ENCODE data around the gene EMILIN2. TPM values are rescaled to one million over a fixed set of nuclear protein-coding genes. Genes with fewer than 3 reads are reported as not detected.
"Not testable (repeated sequence)": the region's sequence is repeated elsewhere in the genome, so short reads cannot be mapped to it uniquely, and the experiment has no call there.

Gene EMILIN2
- total and polyA plus RNA-seq, 10 donors: 7.5 to 47.7 (median 21.3) TPM

GRCh38 chr18:2855560-2856350, 8.9 kb downstream of the EMILIN2 start:
- Histone ChIP-seq H3K27ac (peak overlapping the region in 5 of 8 donors; percentile 60 to 86 (median 82)), H3K4me3 (no peak overlapping the region), H3K9me3 (peaks cover 0 to 13% (median 8%) of the 10 kb centered on the region in 8 donors), H3K36me3 (peaks cover 0 to 35% (median 0%) of the 10 kb centered on the region in 6 donors), H3K27me3 (replicated peaks in 1 of 7) (peaks cover 0 to 19% (median 0%) of the 10 kb centered on the region in 7 donors), H3K4me1 (peaks cover 0 to 45% (median 20%) of the 10 kb centered on the region in 6 donors)
- intact Hi-C loops (cut with DNase I; ENCODE audit: low total_unique reads): no loop called here
- whole genome bisulfite sequencing, 5 donors: 85 to 95% (median 91%) methylated on average over 22 of the region's 22 CpGs
- no peak for DNase-seq
- TF ChIP-seq CTCF (IDR thresholded peaks at IDR 0.05 in 8 of 11, conservative IDR thresholded peaks at IDR 0.05 in 3 of 11) (no peak), POLR2A (IDR thresholded peaks at IDR 0.05) (no peak)

GRCh38 chr18:2856547-2857170, 9.9 kb downstream of the EMILIN2 start:
- intact Hi-C loops (cut with DNase I; ENCODE audit: low total_unique reads): no loop called here
- peak overlapping the region in 7 of 8 donors; percentile 54 to 86 (median 81) for H3K27ac ChIP-seq
- 37 to 62% (median 43%) methylated on average over 11 of the region's 11 CpGs for WGBS, 5 donors

DNA sequence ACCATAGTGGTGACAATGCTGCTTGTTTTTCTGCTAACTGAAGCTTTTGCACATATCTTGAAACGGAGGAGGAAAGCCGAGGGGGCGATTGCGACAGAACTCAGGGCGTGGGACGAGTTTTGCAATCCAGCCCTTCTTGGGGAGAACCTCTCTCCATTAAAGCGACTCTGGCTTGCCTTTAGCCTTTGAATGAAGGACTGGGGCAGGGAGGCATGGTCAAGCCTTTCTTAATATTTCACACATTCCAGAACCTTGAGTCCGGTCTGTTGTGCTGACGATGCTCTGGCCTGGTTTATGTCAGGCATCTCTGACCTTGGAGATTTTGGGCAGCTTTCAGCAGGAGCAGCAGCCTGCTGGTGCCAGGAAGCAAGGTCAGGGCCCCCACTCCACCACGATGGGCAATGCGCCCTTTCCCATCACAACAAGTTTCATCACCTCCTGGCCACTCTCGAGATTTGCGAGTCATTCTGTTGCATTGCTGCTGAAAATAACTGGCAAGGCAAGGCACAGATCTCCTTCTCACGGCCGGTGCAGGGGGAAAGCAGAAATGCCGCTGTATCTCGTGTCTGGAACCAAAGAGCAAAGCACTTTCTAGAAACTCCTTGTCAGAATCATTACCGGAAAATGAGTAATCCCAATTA, 10.8 kb downstream of the EMILIN2 start:
- Histone ChIP-seq H3K36me3 (peaks cover 0 to 29% (median 0%) of the 10 kb centered on the region in 6 donors), H3K4me1 (peaks cover 0 to 45% (median 20%) of the 10 kb centered on the region in 6 donors), H3K9me3 (peaks cover 0 to 13% (median 8%) of the 10 kb centered on the region in 8 donors), H3K27me3 (replicated peaks in 1 of 7) (peaks cover 0 to 3% (median 0%) of the 10 kb centered on the region in 7 donors), H3K27ac (peak overlapping the region in 7 of 8 donors; percentile 54 to 86 (median 81)), H3K4me3 (peak overlapping the region in 1 of 8 donors; percentile 37)
- intact Hi-C loops (cut with DNase I; ENCODE audit: low total_unique reads): no loop called here
- 22 to 54% (median 38%) methylated on average over 17 to 18 of the region's 18 CpGs for WGBS, 5 donors
- TF ChIP-seq CTCF (IDR thresholded peaks at IDR 0.05 in 8 of 11, conservative IDR thresholded peaks at IDR 0.05 in 3 of 11) (no peak), POLR2A (IDR thresholded peaks at IDR 0.05) (no peak), POLR2AphosphoS5 (IDR thresholded peaks at IDR 0.05) (peak; percentile 47 to 80 (median 67))
- DNase-seq: peak; percentile 85

More at GRCh38 chr18:2856547-2857170, 9.9 kb downstream of the EMILIN2 start:
- Histone ChIP-seq H3K4me3 (no peak overlapping the region), H3K9me3 (peaks cover 0 to 13% (median 8%) of the 10 kb centered on the region in 8 donors), H3K4me1 (peaks cover 0 to 45% (median 20%) of the 10 kb centered on the region in 6 donors), H3K36me3 (peaks cover 0 to 35% (median 0%) of the 10 kb centered on the region in 6 donors), H3K27me3 (replicated peaks in 1 of 7) (peaks cover 0 to 10% (median 0%) of the 10 kb centered on the region in 7 donors)
- DNase-seq: no peak
- TF ChIP-seq POLR2A (IDR thresholded peaks at IDR 0.05) (no peak), POLR2AphosphoS5 (IDR thresholded peaks at IDR 0.05) (no peak), CTCF (IDR thresholded peaks at IDR 0.05 in 8 of 11, conservative IDR thresholded peaks at IDR 0.05 in 3 of 11) (no peak)

- intact Hi-C loops (cut with DNase I; ENCODE audit: low total_unique reads); H3K36me3 ChIP-seq; H3K4me3 ChIP-seq; DNase-seq; H3K27ac ChIP-seq; H3K27me3 ChIP-seq (replicated peaks in 1 of 7): not testable (repeated sequence)
- Histone ChIP-seq H3K4me1 (peaks cover 0 to 35% (median 20%) of the 10 kb centered on the region in 6 donors), H3K9me3 (peaks cover 0 to 13% (median 8%) of the 10 kb centered on the region in 8 donors)
Observed at GRCh38 chr18:2860397-2860796, 13.6 kb downstream of the EMILIN2 start.

GRCh38 chr18:2863997-2864396, 17.2 kb downstream of the EMILIN2 start:
- H3K4me1 ChIP-seq; H3K4me3 ChIP-seq; H3K36me3 ChIP-seq; DNase-seq; intact Hi-C loops (cut with DNase I; ENCODE audit: low total_unique reads); H3K27me3 ChIP-seq (replicated peaks in 1 of 7); H3K27ac ChIP-seq: not testable (repeated sequence)
- peaks cover 0 to 19% (median 8%) of the 10 kb centered on the region in 8 donors for H3K9me3 ChIP-seq
- 65 to 79% (median 75%) methylated on average over 1 of the region's 1 CpG for WGBS, 5 donors

GRCh38 chr18:2866465-2866864, 19.7 kb downstream of the EMILIN2 start:
- WGBS, 5 donors: 19 to 57% (median 46%) methylated on average over 2 of the region's 2 CpGs
- H3K4me1 ChIP-seq; H3K27me3 ChIP-seq (replicated peaks in 1 of 7); intact Hi-C loops (cut with DNase I; ENCODE audit: low total_unique reads); H3K9me3 ChIP-seq; H3K4me3 ChIP-seq; H3K36me3 ChIP-seq; DNase-seq; H3K27ac ChIP-seq: not testable (repeated sequence)

Measured in spleen (tissue), 11 donors.